ENCODE data around the gene R3HDM2.

R3HDM2 gene

DNA sequence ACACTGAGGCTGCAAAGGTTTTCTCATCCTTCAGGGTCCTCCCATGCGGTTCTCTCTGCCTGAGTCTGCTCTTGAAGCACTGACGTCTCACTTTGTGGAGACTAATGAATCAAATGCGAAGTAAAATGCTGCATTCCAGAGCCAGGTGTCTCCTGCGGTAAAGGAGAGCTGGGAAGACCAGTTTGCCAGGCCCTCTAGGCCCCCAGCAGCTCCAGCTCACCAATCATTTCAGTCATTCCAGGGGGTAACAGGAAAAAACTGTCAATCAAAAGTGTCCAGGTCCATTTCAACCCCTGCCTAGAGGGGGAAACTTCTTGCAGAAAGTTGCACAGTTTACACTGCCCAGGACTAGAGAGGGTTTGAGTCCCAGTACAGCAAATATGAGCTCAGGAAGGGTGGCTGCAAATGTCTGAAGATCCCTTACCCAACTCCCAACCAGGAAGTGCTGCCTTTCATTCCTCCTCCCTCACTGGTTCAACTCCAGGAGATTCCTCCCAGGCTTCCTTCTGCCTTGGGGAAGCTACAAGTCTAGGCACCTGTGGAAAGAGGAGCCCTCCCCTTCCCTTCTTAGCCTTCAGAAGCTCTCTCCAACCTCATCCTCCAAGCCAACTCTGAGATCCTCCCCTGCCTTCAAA lies 217.0 kb downstream of the R3HDM2 start:
- DNase-seq, result no peak
- TF ChIP-seq, protein P1, sequence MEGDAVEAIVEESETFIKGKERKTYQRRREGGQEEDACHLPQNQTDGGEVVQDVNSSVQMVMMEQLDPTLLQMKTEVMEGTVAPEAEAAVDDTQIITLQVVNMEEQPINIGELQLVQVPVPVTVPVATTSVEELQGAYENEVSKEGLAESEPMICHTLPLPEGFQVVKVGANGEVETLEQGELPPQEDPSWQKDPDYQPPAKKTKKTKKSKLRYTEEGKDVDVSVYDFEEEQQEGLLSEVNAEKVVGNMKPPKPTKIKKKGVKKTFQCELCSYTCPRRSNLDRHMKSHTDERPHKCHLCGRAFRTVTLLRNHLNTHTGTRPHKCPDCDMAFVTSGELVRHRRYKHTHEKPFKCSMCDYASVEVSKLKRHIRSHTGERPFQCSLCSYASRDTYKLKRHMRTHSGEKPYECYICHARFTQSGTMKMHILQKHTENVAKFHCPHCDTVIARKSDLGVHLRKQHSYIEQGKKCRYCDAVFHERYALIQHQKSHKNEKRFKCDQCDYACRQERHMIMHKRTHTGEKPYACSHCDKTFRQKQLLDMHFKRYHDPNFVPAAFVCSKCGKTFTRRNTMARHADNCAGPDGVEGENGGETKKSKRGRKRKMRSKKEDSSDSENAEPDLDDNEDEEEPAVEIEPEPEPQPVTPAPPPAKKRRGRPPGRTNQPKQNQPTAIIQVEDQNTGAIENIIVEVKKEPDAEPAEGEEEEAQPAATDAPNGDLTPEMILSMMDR (IDR thresholded peaks at IDR 0.05), result no peak
- H3K36me3 ChIP-seq, result peaks cover 25 to 40% (median 37%) of the 10 kb centered on the region in 3 donors
- no peak overlapping the region for H3K4me3 ChIP-seq
- peaks cover 0 to 54% (median 42%) of the 10 kb centered on the region in 4 donors for H3K4me1 ChIP-seq
- peak overlapping the region in 1 of 2 donors; percentile 12 for H3K27ac ChIP-seq
- H3K27me3 ChIP-seq, result peaks cover 5 to 40% of the 10 kb centered on the region in 2 donors
- intact Hi-C loops (cut with DNase I; ENCODE audit: low total_unique reads), result loop anchor here (1.0 kb wide), 1 partner anchor 25 kb away; no protein-coding TSS in a partner anchor
- H3K9me3 ChIP-seq, result no peaks in the 10 kb centered on the region

DNA sequence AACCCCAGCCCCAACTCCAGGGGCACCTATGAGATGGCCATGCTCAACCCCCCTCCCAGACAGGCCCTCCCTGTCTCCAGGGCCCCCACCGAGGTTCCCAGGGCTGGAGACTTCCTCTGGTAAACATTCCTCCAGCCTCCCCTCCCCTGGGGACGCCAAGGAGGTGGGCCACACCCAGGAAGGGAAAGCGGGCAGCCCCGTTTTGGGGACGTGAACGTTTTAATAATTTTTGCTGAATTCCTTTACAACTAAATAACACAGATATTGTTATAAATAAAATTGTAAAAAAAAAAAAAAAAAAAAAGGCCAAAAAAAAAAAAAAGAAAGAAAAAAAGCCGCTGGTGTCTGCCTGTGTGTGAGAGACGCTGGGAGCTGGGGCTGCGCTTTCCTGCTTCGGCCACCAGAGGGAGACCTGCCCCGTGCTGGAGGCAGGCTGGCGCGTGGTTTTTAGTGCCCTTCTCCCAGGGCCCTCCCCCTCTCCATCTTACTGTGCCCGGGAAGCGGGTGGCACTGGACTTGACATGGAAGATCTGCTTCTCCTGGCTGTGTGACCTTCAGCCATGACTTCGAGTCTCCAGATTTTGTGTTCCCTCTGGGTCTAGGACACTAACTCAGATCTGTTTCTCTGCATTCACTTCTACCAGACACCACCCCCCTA lies 217.7 kb downstream of the R3HDM2 start:
- Histone ChIP-seq H3K36me3 (peaks cover 30 to 47% (median 44%) of the 10 kb centered on the region in 3 donors), H3K4me1 (peaks cover 0 to 54% (median 42%) of the 10 kb centered on the region in 4 donors), H3K4me3 (no peak overlapping the region), H3K27me3 (peaks cover 5 to 35% of the 10 kb centered on the region in 2 donors), H3K9me3 (no peaks in the 10 kb centered on the region), H3K27ac (peak overlapping the region; percentile 65 to 72)
- intact Hi-C loops (cut with DNase I; ENCODE audit: low total_unique reads), result loop anchor here (1.0 kb wide), 1 partner anchor 26 kb away; no protein-coding TSS in a partner anchor
- TF ChIP-seq, protein P1 (IDR thresholded peaks at IDR 0.05), result peak; percentile 86 to 97
- DNase-seq, result peak; percentile 93 to 96

DNA sequence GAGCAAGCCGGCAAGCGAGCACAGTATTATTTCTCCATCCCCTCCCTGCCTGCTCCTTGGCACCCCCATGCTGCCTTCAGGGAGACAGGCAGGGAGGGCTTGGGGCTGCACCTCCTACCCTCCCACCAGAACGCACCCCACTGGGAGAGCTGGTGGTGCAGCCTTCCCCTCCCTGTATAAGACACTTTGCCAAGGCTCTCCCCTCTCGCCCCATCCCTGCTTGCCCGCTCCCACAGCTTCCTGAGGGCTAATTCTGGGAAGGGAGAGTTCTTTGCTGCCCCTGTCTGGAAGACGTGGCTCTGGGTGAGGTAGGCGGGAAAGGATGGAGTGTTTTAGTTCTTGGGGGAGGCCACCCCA lies 218.2 kb downstream of the R3HDM2 start:
- H3K27ac ChIP-seq, result peak overlapping the region; percentile 65 to 72
- peaks cover 35 to 52% (median 49%) of the 10 kb centered on the region in 3 donors for H3K36me3 ChIP-seq
- intact Hi-C loops (cut with DNase I; ENCODE audit: low total_unique reads), result loop anchor here (1.0 kb wide), 1 partner anchor 27 kb away; no protein-coding TSS in a partner anchor
- TF ChIP-seq, protein P1 (IDR thresholded peaks at IDR 0.05), result no peak
- peaks cover 0 to 54% (median 42%) of the 10 kb centered on the region in 4 donors for H3K4me1 ChIP-seq
- no peak for DNase-seq
- H3K4me3 ChIP-seq, result no peak overlapping the region
- H3K9me3 ChIP-seq, result no peaks in the 10 kb centered on the region
- H3K27me3 ChIP-seq, result peaks cover 5 to 30% of the 10 kb centered on the region in 2 donors

DNA sequence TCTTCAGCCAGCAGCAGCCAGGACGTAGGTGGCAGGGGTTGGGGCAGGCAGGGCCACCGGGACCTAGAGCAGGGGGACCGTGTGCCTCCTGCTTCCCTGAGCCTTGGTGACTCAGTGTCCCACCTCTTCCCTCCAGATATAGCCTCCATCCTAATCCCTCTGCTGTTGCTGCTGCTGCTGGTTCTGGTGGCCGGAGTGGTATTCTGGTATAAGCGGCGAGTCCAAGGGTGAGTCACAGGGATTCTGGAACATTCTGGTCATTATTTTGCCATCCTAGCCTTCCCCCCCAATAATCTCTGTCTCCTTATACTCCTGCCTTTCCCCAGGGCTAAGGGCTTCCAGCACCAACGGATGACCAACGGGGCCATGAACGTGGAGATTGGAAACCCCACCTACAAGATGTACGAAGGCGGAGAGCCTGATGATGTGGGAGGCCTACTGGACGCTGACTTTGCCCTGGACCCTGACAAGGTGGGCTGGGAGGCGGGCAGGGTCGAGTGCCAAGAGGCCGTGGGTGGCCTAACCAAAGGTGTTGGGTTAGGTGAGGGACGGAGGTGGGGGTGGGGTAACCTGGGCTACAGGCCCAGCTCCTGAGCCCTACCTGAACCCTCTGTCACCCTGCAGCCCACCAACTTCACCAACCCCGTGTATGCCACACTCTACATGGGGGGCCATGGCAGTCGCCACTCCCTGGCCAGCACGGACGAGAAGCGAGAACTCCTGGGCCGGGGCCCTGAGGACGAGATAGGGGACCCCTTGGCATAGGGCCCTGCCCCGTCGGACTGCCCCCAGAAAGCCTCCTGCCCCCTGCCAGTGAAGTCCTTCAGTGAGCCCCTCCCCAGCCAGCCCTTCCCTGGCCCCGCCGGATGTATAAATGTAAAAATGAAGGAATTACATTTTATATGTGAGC lies 218.8 kb downstream of the R3HDM2 start:
- H3K27me3 ChIP-seq, result peaks cover 3 to 24% of the 10 kb centered on the region in 2 donors
- no peaks in the 10 kb centered on the region for H3K9me3 ChIP-seq
- TF ChIP-seq, protein P1 (IDR thresholded peaks at IDR 0.05), result no peak
- no peak for DNase-seq
- H3K4me1 ChIP-seq, result peaks cover 0 to 47% (median 36%) of the 10 kb centered on the region in 4 donors
- peak overlapping the region; percentile 65 to 72 for H3K27ac ChIP-seq
- H3K36me3 ChIP-seq, result peaks cover 40 to 58% (median 53%) of the 10 kb centered on the region in 3 donors
- no peak overlapping the region for H3K4me3 ChIP-seq
- intact Hi-C loops (cut with DNase I; ENCODE audit: low total_unique reads), result no loop called here

Measured in tibial artery (tissue), 4 donors.